ENCODE measurements around the gene SELENOI.

GRCh38 chr2:26302846-26303245 lies 43.1 kb upstream of the SELENOI start:
- no peak for TF ChIP-seq EP300 (IDR thresholded peaks at IDR 0.05)
- TF ChIP-seq CTCF (IDR thresholded peaks at IDR 0.05): no peak
